PFSK-1 (cell line): ENCODE data around the gene OR10K2.

Experiments
- FOXP2 ChIP-seq: optimal IDR thresholded peaks from 2 replicates; pipeline ENCODE3; 2011; ENCODE audit warnings: borderline replicate concordance, control low read depth, inconsistent platforms; ENCODE audit not compliant: insufficient read depth; ENCODE audit errors: extremely low read length, extremely low read depth
- POLR2AphosphoS5 ChIP-seq: IDR thresholded peaks from 2 replicates; pipeline ENCODE4 v1.6.1; 2012; ENCODE audit warnings: low read depth, mild to moderate bottlenecking, control low read depth, low read length, moderate library complexity
- SIN3A ChIP-seq: IDR thresholded peaks from 2 replicates; pipeline ENCODE4 v1.6.1; 2012; ENCODE audit warnings: mild to moderate bottlenecking, low read length, moderate library complexity, borderline replicate concordance; ENCODE audit not compliant: insufficient read depth
- TAF1 ChIP-seq: IDR thresholded peaks from 2 replicates; pipeline ENCODE4 v1.6.1; 2012; ENCODE audit warnings: low read length, control low read depth, borderline replicate concordance; ENCODE audit not compliant: insufficient read depth
- TF ChIP-seq, protein P1 (sequence below), 2 experiments: IDR thresholded peaks; 2 replicates each; pipeline versions ENCODE4 v1.6.1 to v1.8.0; 2011 to 2012; ENCODE audit warnings: low read depth in 2 of 2, low read length in 2 of 2, control low read depth in 1 of 2, inconsistent platforms in 1 of 2, mild to moderate bottlenecking in 1 of 2, moderate library complexity in 1 of 2; ENCODE audit not compliant: insufficient read depth in 1 of 2

The OR10K2 gene

DNA sequence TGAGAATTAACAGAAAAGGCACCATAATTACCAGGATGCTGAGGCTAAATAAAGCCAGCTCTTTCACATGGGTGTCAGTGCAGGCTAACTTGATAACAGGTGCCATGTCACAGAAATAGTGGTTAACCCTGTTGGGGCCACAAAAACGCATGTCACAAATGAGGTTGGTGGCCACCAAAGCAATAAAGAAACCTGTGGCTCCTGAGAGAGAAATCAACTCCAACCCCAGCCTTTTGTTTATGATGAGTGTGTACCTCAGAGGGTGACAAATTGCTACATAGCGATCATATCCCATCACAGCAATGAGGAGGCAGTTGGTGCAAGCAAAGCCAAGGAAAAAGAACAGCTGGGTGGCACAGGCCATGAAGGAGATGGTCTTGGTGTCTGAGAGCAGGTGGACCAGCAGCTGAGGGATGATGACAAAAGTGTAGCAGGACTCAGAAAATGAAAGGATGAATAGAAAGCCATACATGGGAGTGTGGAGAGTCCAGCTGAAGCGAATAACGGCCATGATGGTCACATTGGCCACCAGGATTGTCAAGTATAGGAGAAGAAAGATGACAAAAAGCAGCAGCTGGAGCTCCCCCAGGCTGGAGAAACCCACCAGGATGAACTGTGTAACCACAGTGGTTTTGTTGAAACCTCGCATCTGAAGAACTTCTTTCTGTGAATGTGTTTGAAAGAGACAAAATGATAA, 27.1 kb downstream of the OR10K2 start, which contains the start of gene OR10T2:
Gene OR10T2, minus strand, starts transcription at position 649 of the 697 bp plus-strand sequence. Its CDS starts 0 bp downstream, at position 649.
- TF ChIP-seq TAF1: no peak

DNA sequence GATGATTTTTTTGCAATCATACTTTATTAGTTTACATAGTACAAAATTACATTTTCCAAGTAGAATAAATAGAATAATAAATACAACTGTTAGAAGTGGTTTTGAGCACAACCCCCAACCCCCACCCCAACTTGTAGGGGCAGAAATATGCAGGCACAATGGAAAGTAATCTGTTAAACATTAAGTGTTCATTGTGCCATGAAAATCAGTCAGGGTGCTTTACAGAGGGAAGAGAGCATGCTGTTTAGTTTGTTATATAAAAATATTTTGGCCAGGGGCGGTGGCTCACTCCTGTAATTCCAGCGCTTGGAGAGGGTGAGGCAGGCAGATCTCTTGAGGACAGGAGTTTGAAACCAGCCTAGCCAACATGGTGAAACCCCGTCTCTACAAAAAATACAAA, 29.4 kb downstream of the OR10K2 start:
- TF ChIP-seq SIN3A (no peak), TAF1 (no peak), POLR2AphosphoS5 (no peak), FOXP2 (no peak)
- TF ChIP-seq, protein P1, sequence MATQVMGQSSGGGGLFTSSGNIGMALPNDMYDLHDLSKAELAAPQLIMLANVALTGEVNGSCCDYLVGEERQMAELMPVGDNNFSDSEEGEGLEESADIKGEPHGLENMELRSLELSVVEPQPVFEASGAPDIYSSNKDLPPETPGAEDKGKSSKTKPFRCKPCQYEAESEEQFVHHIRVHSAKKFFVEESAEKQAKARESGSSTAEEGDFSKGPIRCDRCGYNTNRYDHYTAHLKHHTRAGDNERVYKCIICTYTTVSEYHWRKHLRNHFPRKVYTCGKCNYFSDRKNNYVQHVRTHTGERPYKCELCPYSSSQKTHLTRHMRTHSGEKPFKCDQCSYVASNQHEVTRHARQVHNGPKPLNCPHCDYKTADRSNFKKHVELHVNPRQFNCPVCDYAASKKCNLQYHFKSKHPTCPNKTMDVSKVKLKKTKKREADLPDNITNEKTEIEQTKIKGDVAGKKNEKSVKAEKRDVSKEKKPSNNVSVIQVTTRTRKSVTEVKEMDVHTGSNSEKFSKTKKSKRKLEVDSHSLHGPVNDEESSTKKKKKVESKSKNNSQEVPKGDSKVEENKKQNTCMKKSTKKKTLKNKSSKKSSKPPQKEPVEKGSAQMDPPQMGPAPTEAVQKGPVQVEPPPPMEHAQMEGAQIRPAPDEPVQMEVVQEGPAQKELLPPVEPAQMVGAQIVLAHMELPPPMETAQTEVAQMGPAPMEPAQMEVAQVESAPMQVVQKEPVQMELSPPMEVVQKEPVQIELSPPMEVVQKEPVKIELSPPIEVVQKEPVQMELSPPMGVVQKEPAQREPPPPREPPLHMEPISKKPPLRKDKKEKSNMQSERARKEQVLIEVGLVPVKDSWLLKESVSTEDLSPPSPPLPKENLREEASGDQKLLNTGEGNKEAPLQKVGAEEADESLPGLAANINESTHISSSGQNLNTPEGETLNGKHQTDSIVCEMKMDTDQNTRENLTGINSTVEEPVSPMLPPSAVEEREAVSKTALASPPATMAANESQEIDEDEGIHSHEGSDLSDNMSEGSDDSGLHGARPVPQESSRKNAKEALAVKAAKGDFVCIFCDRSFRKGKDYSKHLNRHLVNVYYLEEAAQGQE (IDR thresholded peaks at IDR 0.05; ENCODE audit: insufficient read depth in 1 of 2, low read depth in 2 of 2, low read length in 2 of 2): no peak

DNA sequence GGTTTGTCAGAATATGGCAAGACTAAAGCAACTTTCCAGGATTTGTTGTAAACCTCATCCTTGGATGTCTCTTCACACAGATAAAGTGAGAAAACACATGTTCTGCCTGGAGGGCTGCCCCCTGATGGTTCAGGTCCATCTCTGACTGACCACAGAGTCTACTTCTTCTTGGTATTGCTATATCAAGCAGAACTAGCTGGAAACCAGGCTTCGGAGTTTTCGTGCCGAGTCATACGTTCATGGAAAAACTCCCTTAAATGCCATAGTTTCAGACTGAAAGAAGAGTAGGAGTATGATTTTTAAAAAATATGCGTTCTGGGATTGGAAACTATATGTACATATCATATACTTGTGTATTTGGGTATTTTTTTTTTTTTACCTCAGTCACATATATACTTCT, 32.6 kb downstream of the OR10K2 start:
- no peak for TF ChIP-seq SIN3A
- TF ChIP-seq, protein P1 (IDR thresholded peaks at IDR 0.05; ENCODE audit: insufficient read depth in 1 of 2, low read depth in 2 of 2, low read length in 2 of 2): no peak
- TF ChIP-seq FOXP2: no peak
- no peak for TF ChIP-seq TAF1
- no peak for TF ChIP-seq POLR2AphosphoS5

DNA sequence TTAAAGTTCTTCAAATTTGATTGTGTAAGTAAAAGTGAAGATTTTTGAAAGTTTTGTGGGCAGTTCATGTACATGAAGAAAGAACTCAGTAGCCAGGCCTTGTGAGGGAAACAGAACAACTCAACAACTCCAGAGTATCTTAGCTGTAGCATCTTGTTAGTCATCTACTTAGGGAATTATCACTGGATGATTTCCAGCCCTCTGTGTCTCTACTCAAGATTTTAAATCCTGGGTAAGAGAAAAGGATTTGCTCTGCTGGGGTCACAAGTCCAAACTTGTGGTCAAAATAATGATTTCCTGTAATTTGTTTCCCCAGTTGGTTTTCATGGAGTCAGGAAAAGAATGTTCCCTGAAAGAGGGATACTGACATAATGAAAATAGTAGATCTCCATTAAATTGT, 34.9 kb downstream of the OR10K2 start:
- TF ChIP-seq POLR2AphosphoS5: no peak

DNA sequence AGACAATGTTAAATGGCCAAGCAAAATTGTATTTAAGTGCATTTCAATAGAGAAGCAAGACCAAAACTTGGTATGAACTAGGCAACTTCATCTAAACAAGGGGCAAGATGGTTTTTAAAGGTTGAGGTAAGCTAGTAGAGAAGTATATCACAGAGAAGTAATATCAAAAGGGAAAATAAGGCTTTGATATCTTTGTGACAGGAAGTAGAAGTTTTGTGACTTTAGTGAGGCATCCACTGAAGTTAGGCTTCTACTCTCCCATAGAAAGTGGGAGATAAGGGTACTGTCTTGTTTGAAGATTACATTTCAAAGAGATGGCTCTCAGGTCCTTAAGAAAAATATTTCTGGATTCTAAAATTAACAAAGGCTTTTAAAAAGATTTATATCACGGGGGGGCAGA, 35.7 kb downstream of the OR10K2 start:
- TF ChIP-seq SIN3A (no peak), TAF1 (no peak), POLR2AphosphoS5 (no peak), FOXP2 (no peak)
- TF ChIP-seq, protein P1 (IDR thresholded peaks at IDR 0.05; ENCODE audit: insufficient read depth in 1 of 2, low read depth in 2 of 2, low read length in 2 of 2): no peak

DNA sequence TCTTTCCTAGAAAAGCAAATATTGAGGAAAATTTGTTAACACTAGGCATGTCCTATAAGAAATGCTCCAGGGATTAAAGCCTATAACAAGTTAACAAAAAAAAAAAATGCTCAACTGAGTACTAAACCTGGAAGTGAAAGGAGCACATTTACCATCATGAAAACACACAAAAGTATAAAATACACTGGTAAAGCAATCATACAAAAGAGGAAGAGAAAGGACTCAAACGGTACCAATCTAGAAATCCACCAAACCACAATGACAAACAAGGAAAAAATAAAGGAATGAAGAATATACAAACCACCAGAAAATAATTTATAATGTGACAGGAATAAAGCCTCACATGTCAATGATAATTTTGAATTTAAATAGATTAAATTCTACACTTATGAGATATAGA, 51.2 kb downstream of the OR10K2 start:
- TF ChIP-seq TAF1 (no peak), SIN3A (no peak), POLR2AphosphoS5 (no peak), FOXP2 (no peak)
- TF ChIP-seq, protein P1 (IDR thresholded peaks at IDR 0.05; ENCODE audit: insufficient read depth in 1 of 2, low read depth in 2 of 2, low read length in 2 of 2): no peak
